ENCODE measurements around the gene LNPEP. TPM values are rescaled to one million over a fixed set of nuclear protein-coding genes. Genes with fewer than 3 reads are reported as not detected.

The LNPEP gene
- total RNA-seq, 1 donor from 2014 or later, result 40.8 TPM

DNA sequence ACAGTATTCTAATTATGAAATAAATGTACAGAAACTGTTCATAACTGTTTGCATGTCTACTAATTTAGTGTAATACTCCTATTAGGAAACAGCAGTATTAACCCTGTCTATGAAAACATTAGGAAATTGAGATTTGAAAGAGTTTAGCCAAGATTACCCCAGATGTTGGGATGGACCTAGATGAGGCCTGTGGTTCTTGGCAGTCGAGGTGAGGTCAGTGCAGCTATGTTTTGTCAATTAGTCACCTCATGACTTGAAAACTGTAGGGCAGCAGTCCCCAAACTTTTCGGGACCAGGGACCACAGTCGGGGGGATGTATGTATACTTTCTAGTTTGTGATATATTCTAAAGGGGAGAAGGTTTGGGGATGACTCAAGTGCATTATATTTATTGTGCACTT is 4.7 kb downstream of the LNPEP start:
- Mint-ChIP-seq H3K4me1 (ENCODE audit: unreplicated experiment) (peaks cover 49% of the 10 kb centered on the region), H3K27ac (ENCODE audit: unreplicated experiment) (no peak overlapping the region), H3K27me3 (ENCODE audit: unreplicated experiment) (no peaks in the 10 kb centered on the region), H3K9me3 (ENCODE audit: unreplicated experiment) (no peaks in the 10 kb centered on the region), H3K36me3 (ENCODE audit: unreplicated experiment) (peaks cover 15% of the 10 kb centered on the region), H3K4me3 (ENCODE audit: unreplicated experiment) (no peak overlapping the region)
- TF ChIP-seq, protein P1, sequence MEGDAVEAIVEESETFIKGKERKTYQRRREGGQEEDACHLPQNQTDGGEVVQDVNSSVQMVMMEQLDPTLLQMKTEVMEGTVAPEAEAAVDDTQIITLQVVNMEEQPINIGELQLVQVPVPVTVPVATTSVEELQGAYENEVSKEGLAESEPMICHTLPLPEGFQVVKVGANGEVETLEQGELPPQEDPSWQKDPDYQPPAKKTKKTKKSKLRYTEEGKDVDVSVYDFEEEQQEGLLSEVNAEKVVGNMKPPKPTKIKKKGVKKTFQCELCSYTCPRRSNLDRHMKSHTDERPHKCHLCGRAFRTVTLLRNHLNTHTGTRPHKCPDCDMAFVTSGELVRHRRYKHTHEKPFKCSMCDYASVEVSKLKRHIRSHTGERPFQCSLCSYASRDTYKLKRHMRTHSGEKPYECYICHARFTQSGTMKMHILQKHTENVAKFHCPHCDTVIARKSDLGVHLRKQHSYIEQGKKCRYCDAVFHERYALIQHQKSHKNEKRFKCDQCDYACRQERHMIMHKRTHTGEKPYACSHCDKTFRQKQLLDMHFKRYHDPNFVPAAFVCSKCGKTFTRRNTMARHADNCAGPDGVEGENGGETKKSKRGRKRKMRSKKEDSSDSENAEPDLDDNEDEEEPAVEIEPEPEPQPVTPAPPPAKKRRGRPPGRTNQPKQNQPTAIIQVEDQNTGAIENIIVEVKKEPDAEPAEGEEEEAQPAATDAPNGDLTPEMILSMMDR (IDR thresholded peaks at IDR 0.05), result no peak
- no peak for DNase-seq (ENCODE audit: extremely low spot score, unreplicated experiment)

DNA sequence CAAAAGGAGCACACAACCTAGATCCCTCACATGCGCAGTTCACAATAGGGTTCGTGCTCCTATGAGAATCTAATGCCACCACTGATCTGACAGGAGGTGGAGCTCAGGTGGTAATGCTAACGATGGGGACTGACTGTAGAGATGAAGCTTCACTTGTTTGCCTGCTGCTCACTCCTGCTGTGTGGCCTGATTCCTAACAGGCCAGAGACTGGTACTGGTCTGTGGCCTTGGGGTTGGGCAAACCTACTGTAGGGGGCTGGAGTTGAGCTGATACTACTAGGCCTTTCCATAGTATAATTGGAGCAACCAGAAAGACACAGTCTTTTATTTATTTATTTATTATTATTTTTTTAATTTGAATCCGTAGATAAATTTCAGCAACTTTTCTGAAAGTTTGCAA is 5.3 kb downstream of the LNPEP start:
- Mint-ChIP-seq H3K36me3 (ENCODE audit: unreplicated experiment) (peaks cover 15% of the 10 kb centered on the region), H3K4me1 (ENCODE audit: unreplicated experiment) (peaks cover 55% of the 10 kb centered on the region), H3K4me3 (ENCODE audit: unreplicated experiment) (no peak overlapping the region), H3K9me3 (ENCODE audit: unreplicated experiment) (no peaks in the 10 kb centered on the region), H3K27me3 (ENCODE audit: unreplicated experiment) (no peaks in the 10 kb centered on the region), H3K27ac (ENCODE audit: unreplicated experiment) (no peak overlapping the region)
- TF ChIP-seq, protein P1 (IDR thresholded peaks at IDR 0.05), result no peak
- no peak for DNase-seq (ENCODE audit: extremely low spot score, unreplicated experiment)

DNA sequence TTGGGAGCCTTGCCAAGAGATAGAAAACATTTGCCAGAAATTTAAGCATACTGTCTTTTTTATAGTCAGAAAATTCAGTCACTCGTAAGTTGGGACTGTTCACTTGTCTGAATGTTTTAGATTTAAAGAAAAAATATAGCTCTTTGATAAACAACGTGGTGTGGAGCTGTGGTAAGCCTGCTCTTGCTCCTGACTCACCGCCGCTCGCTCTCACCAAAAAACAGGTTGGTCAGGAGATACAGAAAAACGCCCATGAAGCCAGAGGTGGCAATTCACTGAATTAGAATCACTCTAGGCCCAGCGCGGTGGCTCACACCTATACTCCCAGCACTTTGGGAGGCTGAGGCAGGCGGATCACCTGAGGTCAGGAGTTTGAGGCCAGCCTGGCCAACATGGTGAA is 6.2 kb downstream of the LNPEP start:
- Mint-ChIP-seq H3K9me3 (ENCODE audit: unreplicated experiment) (no peaks in the 10 kb centered on the region), H3K36me3 (ENCODE audit: unreplicated experiment) (peaks cover 15% of the 10 kb centered on the region), H3K27me3 (ENCODE audit: unreplicated experiment) (no peaks in the 10 kb centered on the region), H3K4me3 (ENCODE audit: unreplicated experiment) (no peak overlapping the region), H3K27ac (ENCODE audit: unreplicated experiment) (no peak overlapping the region), H3K4me1 (ENCODE audit: unreplicated experiment) (peaks cover 53% of the 10 kb centered on the region)
- no peak for DNase-seq (ENCODE audit: extremely low spot score, unreplicated experiment)
- TF ChIP-seq, protein P1 (IDR thresholded peaks at IDR 0.05), result no peak

DNA sequence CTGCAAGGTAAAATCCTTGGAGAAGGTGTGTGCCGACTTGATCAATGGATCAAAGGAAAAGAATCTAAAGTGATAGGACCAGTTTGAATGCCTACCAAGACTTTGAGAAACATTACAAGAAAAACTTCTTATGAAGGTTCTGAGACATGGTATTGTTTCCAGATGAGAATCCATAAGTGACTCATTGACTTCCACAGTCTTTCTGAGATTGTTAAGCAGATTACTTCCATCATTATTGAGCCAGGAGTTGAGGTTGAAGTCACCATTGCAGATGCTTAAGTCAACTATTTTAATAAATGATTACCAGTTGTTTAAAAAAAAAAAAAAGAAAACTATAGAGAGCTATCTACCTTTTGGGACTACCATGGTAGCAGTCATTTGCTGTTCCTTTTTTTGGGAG is 7.0 kb downstream of the LNPEP start:
- DNase-seq (ENCODE audit: extremely low spot score, unreplicated experiment), result no peak

DNA sequence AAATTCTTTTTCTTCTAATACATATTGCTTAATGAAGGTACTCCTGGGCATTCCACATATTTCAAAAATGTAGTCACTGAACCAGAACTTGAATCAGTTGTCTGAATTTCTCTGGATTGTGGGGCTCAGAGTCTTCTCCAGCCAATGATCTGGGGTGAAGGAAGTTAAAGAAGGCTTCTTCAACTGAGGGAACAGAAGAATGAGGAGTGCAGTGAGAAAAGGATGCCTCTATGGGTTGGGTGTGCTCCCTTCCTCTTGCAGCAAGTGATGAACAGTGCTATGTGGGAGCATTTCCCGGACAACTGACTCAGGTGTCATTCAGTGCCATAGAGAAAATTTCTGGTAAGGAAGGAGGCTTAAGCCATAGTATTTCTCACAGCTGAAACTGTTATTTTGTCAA is 7.9 kb downstream of the LNPEP start:
- no peaks in the 10 kb centered on the region for H3K9me3 Mint-ChIP-seq (ENCODE audit: unreplicated experiment)
- peaks cover 39% of the 10 kb centered on the region for H3K4me1 Mint-ChIP-seq (ENCODE audit: unreplicated experiment)
- H3K27me3 Mint-ChIP-seq (ENCODE audit: unreplicated experiment), result no peaks in the 10 kb centered on the region
- TF ChIP-seq, protein P1 (IDR thresholded peaks at IDR 0.05), result no peak
- no peak overlapping the region for H3K4me3 Mint-ChIP-seq (ENCODE audit: unreplicated experiment)
- DNase-seq (ENCODE audit: extremely low spot score, unreplicated experiment), result no peak
- H3K27ac Mint-ChIP-seq (ENCODE audit: unreplicated experiment), result no peak overlapping the region
- H3K36me3 Mint-ChIP-seq (ENCODE audit: unreplicated experiment), result peaks cover 15% of the 10 kb centered on the region

More for the DNA sequence above, 7.0 kb downstream of the LNPEP start:
- Mint-ChIP-seq H3K4me1 (ENCODE audit: unreplicated experiment) (peaks cover 48% of the 10 kb centered on the region), H3K36me3 (ENCODE audit: unreplicated experiment) (peaks cover 15% of the 10 kb centered on the region), H3K27ac (ENCODE audit: unreplicated experiment) (no peak overlapping the region), H3K4me3 (ENCODE audit: unreplicated experiment) (no peak overlapping the region), H3K9me3 (ENCODE audit: unreplicated experiment) (no peaks in the 10 kb centered on the region), H3K27me3 (ENCODE audit: unreplicated experiment) (no peaks in the 10 kb centered on the region)
- TF ChIP-seq, protein P1 (IDR thresholded peaks at IDR 0.05), result no peak

Data from osteocyte (in vitro differentiated cells).